T-helper 2 cell (primary cell): Measurements from ENCODE around the gene DLGAP1.

ENCODE experiments used
- DNase-seq, 5 experiments: peaks; one replicate each; pipeline versions ENCODE4 v3.0.0 to v3.0.0-alpha.2; 2012 to 2022

The DLGAP1 gene

DNA sequence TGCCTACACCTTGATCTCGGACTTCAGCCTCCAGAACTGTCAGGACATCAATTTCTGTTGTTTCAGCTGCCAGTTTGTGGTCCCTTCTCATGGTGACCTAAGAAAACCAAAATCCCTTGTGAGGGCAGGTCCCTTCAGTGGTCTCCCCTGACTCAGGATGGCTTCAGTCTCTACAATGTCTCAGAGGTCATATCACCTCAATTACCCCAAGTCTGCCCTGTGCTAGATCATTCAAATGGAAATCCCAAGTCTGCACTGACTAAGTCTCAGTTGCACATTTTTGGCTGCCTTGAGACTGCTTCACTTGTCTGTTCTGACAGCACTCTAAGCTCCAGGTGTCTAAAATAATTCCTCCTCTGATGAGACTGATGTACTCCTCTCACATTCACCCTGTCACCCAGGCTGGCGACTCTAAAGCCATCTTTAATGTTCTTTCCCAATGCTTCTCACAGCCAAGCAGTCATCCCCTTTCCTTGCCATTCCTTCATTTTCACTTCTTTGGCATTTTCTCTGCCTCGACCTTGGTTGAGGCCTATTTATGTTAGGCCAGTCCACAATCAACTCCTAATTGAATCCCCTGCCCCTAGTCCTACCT, 470.8 kb downstream of the DLGAP1 start:
- no peak for DNase-seq

DNA sequence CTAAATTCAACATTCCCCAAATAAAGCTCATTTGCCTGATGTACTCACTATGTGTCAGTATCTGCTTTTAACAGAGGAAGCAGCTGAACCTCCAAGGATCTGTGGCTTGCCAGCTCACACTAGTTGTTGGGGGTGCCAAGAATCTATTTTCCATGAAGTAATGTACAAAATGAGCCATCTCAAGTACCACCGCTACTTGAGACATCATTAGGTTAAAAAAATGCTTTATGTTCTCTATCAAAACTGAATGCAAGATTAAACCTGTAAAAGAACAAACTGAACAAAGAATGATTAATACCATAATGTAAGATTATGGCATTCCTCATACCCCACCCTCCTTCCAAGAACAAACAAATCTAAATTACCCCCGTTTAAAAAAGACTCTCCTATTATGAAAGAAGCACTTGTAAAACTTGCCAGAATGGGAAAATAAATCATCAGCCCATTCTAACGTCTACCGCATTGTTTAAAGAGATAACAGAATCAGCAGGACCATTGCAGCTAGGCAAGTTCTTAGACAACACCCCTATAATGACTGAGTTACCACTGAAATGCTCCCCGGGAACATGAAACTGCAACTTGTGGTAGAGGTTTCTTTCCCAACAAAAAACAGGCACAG, 471.6 kb downstream of the DLGAP1 start:
- no peak for DNase-seq

DNA sequence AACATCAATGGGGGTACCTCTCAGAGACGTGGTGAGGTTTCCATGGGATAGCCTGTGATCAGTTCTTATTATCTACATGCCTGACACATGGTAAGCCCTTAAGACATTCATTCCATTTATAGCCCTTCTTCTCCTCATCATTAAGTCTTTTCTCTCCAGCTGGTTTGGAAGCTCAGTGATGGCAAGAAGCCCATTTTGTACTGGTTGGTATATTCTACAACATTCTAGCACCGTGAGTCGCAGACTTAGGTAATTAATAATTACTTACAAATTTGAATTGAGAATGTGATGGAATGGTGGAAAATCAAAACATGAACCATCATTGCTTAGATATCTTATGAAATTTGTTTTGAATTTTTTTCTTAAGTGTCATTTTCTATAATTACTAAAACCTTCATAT, 472.6 kb downstream of the DLGAP1 start:
- no peak for DNase-seq

DNA sequence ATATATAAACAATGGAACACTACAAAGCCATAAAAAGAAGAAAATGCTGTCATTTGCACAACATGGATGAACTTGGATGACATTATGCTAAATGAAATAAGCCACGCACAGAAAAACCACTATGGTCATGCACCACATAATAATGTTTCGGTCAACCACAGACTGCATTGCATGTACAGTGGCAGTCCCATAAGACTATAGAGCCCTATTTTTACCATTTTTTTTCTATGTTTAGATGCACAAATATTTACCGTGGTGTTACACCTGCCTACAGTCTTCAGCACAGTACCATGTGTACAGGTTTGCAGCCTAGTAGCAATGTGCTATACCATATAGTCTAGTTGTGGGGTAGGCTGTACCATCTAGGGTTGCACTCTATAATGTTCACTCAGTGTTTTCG, 476.1 kb downstream of the DLGAP1 start:
- DNase-seq, result no peak

DNA sequence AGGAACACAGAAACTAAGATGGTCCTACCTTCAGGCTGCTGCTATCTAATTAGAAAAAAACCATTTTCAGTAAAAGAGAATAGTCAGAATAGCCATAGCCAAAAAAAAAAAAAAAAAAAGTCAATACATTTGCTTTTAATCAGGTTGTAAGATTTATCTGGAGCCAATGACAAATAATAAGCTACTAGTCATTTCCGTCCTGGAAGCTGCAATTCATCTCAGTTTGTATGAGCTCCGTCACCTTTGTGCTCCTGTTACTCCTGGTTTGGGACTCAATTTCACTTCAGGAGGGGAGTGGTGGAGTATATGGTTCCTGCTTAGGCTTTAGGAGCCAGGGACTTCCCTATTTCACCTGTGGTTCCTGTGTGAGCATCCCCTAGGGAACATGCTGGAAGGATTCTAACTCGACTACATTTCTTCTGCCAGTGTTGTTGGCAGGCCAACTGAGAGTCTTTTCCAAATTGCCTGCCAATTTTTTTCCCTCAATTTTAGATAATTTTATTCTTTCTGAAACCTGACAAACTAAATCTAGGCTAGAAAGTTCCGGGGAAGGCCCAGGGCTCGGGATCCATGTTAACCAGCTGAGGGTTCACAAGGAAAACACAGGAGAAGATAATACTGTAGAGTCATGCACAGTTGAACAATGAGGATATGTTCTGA, 481.8 kb downstream of the DLGAP1 start:
- no peak for DNase-seq

DNA sequence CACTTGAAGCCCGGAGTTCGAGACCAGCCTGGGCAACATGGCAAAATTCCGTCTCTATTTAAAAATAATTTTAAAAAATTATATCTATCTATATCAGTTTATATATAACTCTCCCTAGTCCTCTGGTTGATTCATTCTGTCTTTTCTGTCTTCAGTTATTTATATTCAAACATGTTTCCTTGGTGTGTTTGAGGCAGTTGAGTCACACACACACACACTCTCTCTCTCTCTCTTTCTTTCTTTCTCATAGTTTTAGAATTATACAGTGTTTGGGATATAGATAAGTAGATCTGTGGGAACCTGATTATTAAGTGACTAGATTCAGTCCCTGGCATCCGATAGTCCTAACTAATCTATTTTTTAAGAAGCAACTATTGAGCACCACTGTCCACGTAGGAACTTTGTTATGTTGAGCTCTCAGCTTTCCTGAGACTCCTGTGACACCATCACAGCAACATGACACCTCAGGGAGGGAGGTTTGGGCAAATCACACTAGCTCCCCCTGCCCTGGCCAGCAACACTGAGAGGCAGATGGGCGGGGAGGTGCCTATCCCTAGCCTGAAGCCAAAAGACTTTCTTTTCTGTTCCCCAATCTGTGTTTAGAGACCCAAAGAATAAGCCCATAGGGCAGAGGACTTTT, 482.7 kb downstream of the DLGAP1 start:
- DNase-seq, result no peak

DNA sequence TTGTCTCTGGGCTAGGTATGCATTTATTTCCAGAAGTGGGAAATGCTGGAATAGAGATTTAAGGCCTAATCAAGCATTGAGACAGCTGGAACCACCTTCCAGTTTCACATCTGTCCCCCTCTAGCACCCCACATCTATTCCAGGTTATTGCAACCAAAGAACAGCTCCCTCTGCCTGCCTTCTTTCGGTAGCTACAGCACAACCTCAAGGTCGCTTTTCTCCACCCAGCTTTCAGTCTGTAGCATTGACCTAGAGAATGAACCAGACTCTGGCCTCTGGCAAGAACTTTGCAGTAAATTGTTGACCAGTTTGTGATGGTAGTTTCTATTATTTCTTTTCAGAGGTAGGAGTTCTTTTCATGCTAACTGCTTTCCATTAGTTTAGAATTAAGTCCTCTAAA, 484.2 kb downstream of the DLGAP1 start:
- DNase-seq, result no peak

DNA sequence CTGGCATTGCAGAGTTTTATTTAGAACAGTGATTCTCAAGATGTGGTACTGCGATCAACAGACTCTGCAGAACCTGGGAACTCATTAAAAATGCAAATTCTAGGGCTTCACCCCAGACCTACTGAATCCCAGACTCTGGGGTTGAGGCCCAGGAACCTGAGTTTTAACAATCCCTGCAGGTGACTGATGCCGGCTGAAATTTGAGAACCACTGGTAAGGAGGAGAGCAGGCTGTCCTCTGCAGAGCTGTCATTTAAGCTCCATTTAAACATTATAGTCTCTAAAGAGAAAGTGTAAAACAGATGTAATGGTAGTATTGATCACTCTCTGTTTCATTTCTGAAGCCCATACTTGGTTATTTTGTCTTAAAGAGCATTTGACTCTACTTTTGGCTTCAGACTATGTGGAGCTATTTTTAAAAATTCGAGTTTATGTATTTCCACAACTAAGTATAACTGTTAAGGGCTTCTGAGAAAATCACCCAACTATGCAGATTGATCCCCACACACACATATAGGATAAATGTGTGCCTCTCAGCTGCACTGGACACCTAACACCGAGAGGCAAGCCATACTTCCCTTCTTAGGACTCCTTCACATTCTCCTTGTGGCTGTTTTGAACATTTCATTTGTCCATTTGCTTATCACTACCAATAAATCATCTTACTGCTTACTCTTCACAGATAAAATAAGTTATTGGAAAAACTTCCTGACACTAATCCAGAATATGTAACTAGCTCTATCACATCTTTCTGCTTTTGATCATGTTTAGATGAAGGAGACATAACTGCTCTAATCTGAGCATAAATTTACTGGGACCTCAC, 487.5 kb downstream of the DLGAP1 start:
- no peak for DNase-seq

DNA sequence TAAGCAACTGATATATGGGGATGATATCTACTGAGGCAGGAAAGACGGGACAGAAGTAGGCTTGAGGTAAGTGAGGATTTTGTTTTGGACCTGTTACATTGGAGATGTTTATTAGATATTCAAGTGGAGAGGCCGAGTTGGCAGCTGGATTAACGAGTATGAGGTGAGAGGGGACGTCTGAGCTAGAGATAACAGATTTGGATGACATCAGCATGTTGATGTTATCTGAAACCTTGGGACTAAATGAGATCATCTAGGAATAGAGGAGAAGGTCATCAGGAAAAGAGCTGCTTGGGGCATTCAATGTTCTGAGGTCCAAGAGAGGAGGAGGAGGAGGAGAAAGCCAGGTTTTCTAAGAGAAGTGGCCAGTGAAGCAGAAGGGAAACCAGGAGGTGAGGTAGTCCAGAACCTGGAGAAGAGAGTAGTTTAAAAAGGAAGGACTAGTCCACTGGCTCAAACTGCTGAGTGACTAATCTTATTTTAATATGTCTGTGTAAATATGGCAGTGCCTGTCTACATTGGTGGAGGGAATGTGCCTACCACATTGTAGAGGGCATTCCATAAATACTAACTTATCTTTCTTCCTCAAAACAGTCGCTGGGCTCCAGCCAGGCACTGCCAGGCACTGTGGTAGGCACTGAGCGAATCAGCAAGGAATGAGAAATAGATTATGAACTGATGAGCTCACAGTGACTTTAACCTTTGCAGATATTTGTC, 488.3 kb downstream of the DLGAP1 start:
- DNase-seq, result no peak

DNA sequence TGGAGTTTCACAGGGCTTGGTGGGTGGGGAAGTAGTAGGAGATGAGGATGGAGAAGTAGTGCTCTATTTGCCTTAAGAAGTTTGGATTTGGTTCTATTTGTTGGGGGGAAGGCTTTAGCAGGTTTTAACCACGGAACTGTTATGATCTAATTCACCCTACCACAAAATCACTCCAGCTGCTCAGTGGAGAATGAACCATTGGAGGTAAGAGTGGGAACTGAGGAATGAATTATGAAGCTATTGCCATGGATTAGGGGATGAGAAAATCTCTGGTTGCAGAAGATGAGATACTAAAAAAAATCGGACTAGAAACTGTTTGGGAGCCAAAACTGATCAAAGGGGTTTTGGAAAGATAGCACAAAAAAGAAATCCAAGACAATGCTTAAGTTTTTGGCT, 488.9 kb downstream of the DLGAP1 start:
- no peak for DNase-seq

DNA sequence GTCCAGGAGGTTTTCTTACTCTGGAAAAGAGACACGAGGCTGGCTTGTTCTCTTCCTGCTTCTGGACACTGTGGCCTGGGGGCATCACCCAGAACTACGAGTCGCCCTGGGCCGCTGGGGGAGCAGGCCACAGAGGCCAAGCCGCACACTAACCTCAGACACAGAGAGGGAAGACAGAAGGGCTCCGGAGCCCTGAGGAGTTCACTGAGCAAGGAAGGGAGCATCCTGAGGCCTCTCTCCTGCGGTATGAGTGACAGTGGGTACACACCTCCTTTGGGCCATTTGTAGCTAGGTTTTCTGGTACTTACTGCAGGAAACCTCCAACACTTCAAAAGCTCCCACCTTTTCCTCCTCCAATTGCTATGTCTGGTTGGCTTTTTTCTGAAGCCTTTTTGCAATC, 494.1 kb downstream of the DLGAP1 start:
- no peak for DNase-seq

DNA sequence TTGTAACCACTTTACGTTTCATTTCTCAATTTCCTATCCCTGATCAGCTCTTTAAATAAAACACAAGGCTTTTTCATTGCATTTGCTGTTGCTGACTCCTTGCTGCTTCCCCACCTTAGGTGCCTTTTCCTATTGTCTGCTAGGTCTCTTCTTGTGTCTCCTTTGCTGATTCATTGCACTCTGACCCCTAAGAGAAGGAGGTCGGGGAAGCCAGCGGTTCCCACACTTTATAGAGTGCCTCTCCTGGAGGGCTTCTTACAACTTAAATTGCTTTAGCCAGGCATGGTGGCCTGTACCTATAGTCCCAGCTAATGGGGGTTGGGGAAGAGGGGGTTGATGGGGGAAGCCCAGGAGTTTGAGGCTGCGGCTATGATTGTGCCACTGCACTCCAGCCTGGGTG, 495.0 kb downstream of the DLGAP1 start:
- DNase-seq, result no peak

DNA sequence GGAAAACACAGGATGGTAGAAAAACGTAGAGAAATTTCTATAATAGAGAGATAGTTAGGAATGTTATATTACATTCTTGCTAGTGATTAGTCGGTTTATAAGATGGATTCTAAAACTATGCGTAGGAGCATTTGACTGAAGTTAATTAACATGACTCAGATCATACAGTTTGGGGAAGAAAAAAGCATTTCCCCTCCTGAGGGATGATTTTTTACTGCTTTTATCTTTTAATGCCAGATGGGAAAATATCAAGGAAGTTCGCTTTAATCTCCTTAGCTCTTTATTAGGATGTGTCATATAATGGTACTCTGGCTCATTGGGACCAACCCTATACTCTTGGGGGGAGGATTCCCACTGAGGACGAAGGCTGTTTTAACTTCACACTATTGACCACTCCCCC, 503.1 kb downstream of the DLGAP1 start:
- DNase-seq, result no peak

DNA sequence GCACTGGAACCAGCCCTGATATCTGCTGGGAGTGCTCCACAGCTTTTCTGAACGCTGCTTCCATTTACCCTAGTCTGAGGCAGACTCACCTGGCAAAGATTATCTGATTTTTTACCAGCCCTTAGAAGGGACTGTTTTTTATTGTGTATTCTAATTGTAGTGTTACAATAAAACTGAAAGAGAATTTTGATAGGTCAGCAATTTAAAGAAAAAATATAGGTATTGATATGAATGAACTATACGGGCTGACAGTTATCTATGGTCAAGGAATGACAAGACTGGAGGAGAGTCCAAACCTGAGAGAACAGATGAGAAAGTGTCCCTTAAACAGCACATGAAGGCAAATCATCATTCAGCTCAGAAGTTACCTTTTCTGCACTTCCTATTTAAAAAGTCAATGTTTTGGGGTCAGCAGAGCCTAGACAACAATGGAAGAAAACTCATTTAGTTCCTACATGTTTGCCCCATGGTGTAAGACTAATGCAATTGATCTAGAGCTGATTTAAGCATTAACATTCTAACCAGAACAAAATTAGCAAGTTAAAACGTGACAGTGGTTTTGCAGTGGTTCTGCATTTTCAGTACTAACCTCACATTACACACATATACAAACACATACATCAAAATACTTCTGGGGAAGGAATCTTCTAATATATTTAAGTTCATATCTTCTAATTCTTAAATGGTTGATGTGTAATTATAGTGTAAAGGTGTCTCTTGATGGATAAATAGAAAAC, 504.3 kb downstream of the DLGAP1 start:
- DNase-seq, result no peak

DNA sequence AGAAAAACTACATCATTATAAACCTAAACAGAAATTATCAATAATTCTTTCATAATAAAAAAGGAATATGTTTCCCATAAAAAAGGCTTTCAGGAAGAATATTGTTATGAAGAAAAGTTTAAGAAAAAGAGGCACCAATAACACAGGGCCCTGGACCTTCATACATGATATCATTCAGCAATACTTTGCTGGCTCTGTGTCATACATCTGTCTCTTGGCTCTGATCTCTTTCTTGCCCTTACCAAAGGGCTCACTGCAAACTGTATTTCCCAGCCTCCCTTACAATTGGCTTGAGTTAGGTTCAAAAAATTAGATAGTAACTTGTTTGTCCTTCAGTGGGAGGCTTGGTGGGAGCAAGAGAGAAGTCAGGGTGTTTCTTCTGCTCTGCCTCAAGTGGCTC, 506.1 kb downstream of the DLGAP1 start:
- no peak for DNase-seq

DNA sequence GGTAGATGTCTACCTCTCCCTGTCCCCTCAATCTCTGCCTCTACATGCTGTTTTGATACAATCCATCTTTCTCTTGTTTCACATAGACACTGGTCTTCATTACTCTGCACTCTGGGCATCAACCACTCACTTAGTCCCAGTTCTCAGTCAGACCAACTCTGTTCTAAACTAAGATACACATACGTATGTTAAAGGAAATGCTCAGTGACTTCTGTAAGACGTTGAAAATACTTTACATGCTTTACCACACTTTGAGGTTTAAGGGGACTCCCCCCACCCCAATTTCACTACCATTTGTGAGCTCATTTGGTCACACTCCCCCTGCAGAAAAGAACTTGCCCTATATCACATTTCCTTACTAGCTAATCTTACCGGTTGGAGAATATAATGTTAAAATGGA, 507.7 kb downstream of the DLGAP1 start:
- DNase-seq, result no peak

DNA sequence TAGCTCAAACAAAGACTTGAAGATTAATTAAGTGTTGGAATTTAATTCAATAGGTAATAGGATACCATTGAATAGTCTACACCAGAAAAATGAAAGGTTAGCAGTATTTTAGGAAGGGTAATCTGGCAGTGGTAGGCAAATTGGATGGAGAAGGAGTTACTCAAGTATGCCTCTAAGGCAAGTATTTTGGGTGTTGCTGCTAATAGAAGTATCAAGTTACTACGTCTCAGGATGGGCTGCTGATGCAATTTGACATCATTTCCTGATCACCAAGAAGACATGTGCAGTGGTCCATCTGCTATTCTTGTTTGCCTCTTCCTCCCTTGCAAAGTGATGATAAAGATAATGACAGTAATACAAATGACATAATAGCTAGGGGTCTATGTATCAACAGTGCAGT, 519.8 kb downstream of the DLGAP1 start:
- no peak for DNase-seq

DNA sequence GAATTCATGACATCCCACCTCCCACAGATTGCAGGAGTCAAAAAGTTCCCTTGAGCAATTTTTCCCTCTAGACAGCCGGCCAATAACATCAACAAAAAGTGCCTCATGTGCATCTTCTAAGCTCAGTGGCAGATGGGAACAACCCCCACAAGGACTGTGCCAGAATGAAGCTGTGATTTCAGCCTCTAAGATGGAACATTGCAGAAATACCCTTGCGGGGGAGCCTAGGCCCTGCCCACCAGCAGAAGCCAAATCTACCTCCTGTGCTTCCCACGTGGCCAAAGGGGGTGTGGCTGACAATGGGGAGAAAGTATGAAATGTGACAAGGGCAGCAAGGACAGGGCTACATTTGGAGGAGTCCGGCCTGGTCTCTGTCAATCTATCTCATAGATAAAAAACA, 522.8 kb downstream of the DLGAP1 start:
- no peak for DNase-seq

DNA sequence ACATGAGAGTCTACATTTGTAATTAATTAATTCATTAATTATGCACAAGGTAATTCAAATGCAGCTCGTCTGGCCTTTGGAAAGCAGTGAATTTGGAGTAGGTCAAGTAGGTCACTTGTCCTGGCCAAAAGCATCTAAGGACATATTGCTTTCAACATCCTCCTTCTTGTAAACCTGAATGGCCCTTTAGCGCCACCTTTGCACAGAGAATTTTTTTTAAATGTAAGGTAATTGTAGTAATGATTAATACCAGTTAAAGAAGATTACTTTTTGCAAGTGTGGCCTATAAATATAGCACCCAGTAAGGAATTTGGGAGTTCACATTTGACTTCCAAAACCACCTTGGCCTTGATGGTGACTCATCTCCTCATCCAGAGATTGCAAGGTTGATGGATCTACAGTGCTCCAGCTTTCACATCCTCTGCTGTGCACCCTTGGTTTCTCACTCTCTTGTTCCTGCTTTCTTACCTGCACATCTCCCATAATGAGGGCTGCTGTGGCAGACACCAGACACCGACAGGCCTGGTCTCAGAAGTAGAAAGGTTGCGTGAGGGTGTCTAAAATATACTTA, 523.5 kb downstream of the DLGAP1 start:
- DNase-seq, result no peak

DNA sequence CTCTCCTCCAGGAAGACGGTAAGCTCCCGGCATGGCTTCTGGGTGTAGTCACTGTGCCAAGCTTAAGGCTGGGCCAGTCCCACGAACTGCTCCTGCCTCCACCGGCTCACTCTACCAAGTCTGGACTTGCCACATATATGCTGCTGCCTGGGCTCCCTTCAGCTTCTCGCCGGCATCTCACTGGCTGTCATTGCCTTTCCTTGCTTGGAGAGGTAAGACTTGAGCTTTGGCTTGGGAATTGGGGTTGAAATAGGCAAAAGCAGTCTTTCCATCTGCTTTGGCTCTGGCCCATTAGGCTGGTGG, 524.1 kb downstream of the DLGAP1 start:
- DNase-seq, result no peak

DNA sequence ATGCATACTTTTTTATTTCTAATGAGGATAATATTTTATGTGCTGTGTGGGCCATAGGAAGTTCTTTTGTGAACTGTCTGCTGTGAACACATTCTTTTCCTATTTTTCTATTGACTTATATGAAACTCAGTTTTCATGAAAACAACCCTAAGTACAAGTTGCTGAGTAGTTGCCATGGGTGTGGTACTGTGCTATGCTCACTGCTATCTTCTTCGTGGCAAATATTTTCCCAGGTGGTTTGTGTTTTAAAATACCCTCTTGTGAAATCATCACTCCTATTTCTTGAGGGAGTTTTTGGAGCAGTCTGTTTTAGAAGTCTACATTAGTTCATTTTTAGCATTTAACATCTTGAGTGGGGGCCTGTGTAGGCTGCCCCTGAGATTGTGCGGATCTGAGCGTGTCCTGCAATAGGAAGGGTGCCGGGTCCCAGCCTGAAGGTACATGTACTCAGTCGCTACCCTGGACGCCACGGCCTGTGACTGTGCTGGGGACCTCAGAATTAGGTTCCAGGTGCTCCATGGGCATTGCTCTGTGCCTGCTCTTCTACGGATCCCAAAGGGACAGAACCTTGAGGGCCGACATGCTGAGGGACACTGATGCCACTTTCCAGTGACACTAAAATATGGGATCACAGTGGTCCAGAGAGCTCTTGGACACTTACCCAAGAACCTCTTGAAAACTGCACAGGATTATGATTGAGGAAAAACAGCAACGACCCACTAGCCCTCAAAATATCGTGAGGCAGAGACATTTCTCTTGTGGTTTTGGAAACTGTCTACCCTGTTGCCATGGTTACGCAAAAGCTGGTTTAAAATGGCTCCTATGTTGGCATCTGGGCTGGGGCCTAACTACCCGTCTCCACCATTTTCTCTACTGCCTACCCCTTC, 524.7 kb downstream of the DLGAP1 start:
- no peak for DNase-seq
